Frontal cortex (tissue), 4 donors: ENCODE results near the gene AFF3. TPM values are rescaled to one million over a fixed set of nuclear protein-coding genes. Genes with fewer than 3 reads are reported as not detected.

ENCODE experiments used
- DNase-seq, 2 donors: peaks; one replicate each; pipeline ENCODE4 v3.0.0; 2012; ENCODE audit warnings: low spot score in 2 of 2
- FAIRE-seq: peaks from 2 replicates; lab custom pipeline; 2012; peaks lifted over from hg19 to GRCh38; lab: Jason Lieb, UNC
- total RNA-seq: library from RNA; depleted of rRNA; stranded (reverse); fragments of >200 nt; gene quantifications from one replicate; pipeline ENCODE4 v1.2.3, GENCODE V29; 2014
- donor health status: control.
- donor health status: control.
- donor health status: control.

AFF3 gene
- total RNA-seq, 1 donor from 2014 or later, result 56.7 TPM

DNA sequence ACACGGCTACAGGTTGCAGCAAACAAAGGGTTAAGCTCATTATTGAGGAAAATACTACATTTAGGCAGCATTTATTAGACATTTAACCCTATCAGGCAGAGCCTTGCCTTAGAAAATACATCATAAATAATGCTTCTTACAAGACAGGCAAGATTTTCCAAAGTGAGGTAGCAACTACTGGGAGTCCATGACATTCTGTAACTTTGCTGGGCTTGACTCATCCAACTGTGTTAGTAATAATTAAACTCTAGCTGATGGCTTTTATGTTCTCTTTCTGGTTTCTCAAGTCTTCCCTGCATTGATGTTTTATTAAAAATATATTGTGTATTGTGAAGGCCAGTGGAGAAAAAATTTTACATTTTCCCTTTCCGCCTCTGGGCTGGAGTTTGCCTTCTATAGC lies 291.3 kb downstream of the AFF3 start:
- FAIRE-seq, result no peak
- DNase-seq, result no peak

DNA sequence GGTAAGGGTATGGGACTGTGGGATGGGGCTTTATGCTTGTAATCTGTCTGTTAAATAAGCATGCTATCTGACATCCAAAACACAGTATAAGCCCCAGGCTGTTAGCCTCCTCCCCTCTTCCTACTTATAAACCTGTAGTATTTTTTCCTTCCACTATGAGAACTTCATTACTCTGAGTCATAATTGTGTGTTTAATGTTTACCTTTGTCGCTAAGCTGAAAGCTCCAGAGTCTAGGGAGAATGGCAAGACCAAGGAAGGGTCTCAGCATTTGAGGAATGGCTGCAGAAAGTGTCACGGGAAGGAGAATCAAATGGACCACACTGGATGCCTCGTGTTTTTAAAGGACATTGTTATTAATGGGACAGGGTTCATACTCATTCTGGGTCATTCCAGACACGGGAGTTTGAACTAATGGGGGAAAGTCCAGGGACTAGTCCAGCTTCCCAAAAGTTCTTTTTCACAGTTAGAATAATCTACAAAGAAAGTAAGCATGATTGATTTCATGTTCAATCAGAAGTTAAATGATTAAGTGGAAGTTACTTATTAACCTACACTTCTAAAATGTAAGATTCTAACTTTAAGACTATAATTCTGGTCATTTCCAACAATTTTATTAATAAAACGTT lies 292.2 kb downstream of the AFF3 start:
- FAIRE-seq (no peak), DNase-seq (no peak)

DNA sequence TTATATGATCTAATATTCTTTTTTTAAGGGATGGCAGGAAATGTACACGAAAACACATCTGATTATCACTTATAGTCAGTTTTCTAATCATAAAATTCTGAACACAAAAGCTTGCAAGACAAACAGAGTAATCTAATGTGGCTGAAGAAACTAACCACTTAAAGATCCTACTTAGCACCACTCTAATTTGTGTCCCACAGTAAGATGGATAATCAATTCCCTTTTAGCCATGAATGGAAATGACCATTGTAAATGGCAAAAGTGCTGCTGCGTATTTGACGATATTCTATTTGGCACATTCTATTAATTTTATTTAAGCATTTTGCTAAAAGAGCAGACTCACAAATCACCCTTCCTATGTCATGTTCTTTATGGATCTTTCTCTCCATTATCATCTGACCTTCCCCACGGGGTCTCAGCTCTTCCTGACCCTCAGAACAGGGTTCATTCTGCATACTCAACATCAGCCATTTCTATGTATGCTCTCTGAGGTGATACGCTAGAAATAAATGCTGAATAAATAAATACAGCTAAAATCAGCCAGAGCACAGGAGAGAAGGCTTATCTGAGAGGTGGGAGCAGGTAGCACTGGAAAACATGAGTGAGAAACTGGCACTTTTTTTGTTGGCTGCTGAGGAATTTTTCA lies 295.8 kb downstream of the AFF3 start:
- FAIRE-seq (no peak), DNase-seq (no peak)

DNA sequence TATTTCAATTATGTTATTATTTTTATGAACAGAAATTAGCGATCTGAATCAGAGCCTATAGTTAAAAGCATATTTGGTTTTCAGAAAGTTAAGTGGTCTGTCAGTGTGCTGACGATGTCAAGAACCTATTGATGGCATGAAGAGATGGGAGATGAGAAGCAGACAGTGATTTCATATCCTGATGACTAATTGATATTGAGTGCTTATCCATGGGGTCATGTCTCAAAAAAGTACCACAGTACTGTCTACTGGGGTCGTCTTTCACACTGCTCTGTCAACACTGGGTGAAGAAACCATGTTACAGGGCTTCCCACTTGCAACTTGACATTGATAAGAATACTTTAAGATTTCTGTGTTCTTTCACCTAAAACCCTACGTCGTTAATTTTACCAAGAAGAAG lies 297.1 kb downstream of the AFF3 start:
- no peak for DNase-seq
- no peak for FAIRE-seq

DNA sequence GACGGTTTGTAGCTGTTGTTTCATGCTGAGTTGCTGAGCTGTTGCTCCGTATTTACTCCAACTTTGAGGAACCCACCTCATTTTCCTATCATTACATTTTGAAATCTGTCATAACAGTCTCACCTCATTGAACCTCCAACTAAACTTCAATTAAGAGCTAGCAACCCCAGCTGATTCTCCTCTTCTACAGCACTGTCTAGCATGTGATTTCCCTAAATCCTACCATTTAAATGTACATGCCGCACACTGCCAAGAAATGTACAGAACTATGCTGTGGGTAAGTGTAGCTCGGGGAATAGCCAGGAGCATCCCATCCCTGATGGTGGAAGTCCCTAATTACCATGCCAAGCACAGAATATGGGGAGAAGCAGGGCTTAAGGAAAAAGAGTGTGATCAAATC lies 299.9 kb downstream of the AFF3 start:
- no peak for DNase-seq
- no peak for FAIRE-seq

DNA sequence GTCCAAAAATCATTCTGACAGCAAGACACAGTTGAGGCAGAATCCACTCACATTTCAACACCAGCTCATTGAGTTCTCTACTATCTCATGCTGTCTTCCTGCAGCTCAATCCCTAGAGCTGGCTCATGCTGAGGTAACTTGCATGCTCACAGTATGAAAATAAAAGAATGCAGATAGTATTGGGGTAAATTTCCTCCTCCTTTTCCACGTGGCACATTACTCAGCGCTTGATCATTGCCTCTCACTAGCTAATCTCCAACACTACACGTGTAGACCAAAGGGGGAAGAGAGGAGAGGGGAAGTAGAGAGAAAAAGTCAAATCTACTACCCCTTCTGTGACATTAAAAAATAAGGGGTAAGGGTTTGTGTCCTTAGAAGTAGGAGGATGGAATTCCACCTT lies 300.6 kb downstream of the AFF3 start:
- DNase-seq (no peak), FAIRE-seq (no peak)

DNA sequence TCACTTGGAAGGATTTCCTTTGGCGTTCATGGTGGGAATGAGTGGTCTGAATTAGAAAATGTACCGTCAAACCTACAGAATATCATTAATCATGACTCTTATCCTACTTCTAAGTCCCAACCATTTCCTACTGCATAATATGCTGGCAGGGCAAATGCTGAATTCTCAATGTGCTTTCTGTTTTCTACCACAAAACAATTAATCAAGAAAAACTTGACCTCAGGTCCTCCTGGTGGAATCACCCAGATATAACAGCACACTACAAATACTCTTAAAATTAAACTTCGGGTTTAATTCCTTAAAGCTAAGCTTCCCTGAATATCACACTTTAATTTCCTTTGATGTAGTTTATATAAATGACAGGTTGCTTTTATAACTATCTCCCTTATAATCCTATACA lies 301.6 kb downstream of the AFF3 start:
- DNase-seq (no peak), FAIRE-seq (no peak)

DNA sequence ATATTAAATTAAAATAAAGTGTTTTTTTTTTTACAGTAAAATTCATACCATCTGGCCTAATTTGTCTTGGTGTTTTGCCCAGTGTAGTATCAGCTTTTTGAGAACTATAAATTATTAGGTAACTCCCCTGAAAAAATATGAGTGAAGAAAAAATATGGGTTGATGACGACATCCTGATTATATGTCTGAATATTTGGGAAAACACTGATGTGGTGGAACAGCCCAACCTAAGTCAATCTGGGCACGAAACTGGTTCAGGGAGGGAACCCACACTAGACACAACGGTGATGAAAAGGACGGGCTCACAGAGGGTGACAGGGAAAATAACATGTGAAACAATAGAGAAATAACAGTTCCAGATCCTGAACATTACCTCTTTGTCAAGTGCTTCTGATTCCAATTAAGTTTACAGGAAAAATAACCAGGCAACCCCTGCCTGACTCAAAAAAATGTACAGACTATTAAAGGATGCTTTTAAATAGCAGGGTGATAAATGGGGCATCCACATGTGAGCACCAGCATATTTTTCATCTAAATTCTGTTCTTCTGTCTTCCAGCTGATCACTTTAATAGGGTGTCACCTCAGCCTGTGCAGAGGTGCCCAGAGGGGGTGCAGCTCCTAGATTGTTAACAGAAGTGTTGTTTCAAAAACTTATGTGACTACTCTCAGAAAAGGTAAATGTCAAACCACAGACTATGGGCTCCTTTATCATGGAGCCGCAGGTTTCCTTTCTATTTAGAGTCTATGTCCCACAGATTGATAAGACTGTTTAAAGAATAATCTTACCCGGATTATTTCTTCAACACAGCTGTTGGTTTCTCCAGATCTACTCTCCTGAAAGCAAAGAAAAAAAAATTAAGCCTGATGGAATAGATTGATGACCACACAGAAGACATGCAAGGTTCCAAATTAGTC lies 305.4 kb downstream of the AFF3 start:
- DNase-seq (no peak), FAIRE-seq (no peak)

DNA sequence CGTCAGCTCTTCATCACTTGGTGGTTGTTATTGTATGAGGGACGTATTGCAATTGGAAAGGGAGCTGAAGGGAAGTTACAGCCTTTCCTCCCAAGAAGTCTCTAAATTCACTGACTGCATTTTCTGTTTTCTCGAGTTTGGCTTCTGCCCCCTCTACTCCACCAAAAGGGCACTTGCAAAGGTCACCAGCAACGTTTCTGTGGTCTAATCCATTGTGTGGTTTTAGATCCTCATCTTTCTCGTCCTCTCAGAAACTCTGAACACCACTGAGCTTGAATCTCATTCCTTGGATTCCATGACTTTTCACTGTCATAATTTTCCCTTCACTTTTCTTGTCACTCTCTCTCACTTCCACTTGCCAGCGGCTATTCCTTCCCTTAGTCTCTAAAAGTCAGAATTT lies 308.0 kb downstream of the AFF3 start:
- no peak for FAIRE-seq
- no peak for DNase-seq

DNA sequence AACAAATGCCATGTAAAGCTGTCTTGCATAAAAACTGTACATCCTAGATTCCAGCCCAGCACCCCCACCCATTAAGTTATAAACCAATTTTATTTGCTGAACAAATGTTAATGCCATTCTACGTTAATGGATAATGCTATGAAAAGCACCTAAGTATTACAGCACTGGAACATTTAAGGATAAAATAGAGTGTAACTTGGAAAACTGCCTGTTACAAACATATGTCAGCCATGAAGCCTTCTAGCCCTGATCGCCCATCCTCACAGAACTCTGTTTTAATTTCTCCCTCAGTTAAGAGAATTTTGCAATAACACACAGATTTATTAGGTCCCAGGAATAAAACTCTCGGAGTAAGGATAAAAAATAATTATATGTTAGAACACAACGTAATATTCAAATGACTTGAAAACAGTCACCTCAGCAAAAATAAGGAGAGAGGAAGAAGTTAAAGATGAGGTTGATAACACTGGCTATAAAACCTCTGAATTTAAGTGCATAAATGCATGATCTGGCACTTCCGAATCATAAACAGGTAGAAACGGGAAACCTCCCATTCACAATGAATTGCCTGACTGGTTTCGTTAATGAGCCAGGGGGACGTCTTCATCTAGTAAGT lies 308.7 kb downstream of the AFF3 start:
- DNase-seq, result no peak
- no peak for FAIRE-seq

DNA sequence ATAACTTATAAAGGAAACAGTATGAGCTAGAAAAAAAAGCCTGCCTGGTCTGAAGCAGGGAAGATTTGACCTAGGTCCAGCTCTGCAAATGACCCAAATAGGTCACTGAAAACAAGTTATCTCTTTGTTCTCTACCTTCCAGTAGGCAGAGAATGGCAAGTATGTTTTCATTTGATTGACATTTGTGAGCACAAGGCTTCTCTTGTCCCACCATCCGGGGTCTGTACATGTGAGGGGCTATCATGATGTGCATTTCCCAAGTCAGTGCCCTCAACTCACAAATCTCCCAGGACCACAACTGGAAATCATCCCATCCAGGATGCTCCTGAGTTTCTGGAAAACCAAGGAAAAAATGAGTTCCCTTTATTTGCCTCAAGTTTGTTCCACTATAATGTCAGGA lies 309.5 kb downstream of the AFF3 start:
- DNase-seq (no peak), FAIRE-seq (no peak)

DNA sequence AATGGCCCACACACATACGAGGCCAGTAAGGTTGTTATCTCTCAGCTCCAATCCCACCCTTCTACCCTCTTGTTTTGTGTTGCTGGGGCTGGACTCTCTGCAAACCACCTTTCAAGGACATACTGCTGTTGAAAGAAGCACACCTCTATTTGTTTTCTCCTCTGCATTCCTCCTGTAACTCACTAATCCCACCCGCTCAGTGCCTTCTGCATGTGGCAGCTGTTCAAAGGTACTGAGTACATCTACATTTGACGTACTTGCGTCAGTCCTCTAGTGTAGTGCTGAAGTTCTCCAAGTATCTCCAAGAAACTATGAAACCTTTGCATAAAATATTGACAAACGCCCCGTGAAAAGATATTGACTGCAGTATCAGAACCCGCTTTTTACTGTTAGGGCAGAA lies 310.6 kb downstream of the AFF3 start:
- DNase-seq (no peak), FAIRE-seq (no peak)

DNA sequence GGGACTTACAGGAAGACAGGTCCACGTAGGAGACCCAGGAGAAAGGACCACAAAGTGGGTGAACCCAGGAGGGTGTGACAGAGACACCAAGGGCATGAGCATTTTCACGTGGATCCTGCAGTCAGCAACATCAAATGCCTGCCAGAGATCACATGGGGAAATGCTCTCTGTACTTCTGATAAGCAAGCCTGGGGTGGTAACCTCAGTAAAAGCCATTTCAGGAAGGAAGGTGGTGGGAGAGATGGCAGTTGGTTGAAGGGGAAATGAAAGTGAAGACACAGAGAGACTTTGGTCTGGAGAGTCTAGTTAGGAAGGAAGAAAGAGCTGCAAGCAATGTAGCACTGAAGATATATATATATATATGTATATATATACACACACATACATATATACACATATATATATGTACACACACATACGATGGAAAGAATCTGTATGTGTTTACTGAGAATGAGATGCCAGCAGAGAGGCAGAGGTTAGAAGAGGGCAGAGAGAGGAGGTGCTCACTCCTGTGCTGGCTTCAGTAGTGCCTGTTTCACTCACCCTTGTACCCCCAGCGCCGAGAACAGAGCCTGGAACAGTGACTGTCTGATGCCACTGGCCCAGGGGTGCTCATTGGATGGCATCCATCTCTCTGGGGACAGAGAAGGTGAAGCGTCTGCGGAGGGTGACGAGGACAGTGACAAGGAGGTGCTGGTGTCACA lies 314.9 kb downstream of the AFF3 start:
- FAIRE-seq (no peak), DNase-seq (no peak)

DNA sequence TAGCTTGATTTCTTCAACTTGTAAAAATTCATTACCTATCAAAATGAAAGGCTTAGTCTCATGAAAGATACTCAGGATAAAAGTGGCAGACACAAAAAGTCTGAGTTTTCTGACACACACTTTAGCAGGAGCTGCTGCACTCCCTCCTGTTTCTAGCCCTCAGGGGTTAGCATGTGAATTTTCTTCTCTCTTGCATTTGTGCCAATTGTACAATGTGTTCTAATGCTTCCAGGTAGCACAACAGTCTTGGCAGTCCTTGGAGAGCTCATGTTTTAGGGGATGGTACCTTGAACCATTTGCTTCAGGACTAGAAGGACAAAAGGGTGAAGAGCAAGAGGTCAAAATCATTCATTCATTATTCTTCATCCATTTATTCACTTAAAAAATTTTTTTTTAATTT lies 316.8 kb downstream of the AFF3 start:
- no peak for FAIRE-seq

DNA sequence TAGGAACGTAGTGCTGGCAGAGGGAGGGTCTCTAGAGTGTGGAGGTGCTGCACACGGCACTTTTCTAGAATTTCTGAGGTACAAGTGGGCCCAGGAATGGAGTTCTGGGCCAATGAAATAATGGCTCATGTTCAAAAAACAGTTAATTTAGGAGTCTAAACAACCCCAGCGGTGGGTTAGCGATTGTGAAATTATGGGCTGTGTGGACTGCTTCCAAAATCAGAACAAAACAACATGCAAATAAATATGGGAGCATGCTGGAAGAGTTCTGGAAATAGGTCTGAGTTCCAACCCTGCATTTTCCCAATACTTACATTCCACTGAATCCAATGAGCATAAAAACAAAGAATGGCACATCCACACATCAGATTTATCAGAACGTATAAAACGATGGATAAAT lies 317.6 kb downstream of the AFF3 start:
- FAIRE-seq (no peak), DNase-seq (no peak)

More for the DNA sequence above, 316.8 kb downstream of the AFF3 start:
- no peak for DNase-seq

DNA sequence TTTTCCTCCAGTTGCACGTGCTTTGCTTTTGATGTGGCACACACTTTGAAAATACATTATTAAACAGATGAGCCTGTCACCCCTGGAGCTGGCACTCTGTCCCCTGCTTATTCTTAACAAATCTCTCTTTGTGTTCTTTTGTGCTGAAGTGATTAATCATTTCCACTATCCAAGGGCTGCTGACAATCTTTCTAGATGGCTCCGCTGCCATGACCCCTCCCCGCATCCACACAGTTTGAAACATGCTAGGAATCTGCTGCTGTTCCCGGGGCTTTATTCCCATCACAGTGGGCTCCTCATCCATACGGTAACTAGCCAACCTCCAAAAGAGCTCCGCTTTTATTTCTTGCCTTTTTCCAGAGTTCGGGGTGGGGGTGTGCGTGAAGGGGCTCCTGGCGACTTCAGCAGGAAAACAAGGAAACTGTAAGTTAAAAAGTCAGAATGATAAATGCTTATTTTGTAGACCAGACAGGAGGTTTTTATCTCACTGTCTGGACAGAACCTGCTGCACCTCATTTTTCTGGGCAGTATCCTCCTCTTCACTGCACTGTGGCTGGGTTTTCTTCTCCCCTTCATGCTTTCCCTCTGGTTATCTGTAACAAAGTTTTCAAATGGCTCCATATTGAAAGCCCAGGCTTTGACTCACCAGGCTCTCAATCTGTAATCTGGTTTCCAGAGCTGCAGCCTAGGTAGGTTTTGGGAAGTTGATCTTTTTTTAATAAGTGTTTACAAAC lies 319.7 kb downstream of the AFF3 start:
- DNase-seq (no peak), FAIRE-seq (no peak)

DNA sequence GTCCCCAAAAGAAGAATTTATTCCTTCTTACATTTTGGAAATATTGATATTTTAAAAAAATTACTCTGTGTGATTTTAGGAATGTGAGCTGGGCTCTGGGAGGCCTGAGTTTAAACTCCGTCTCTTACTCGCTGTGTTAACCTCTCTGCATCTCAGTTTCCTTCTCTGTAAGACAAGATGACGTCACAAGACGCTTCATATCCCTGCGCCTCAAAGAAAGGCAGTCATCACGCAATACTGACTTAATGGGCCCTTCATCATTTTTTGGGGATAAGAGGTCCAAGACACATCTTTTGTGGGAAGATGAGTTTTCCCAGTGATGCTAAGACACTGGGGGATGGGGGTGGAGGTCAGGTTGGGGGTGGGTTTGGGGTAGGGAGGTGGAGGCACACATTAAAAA lies 320.4 kb downstream of the AFF3 start:
- no peak for FAIRE-seq
- DNase-seq, result no peak

DNA sequence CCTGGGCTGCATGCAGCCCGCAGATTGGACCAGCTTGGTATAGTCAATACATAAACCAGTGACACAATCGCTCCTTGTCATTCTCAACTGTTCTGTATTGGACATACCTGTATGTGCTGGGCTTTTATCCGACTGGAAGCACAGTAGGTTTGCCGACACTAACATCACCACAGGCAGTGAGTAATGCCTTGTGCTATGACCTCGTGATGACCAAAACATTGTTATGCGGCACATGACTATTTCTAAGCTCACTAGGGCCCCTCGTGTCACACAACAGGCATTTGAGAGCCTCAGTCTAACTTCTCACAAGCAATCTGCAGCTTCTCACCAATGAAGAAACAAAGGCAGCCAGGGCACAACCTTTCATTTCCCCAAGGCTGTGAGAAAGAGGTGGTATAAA lies 320.8 kb downstream of the AFF3 start:
- FAIRE-seq (no peak), DNase-seq (no peak)

DNA sequence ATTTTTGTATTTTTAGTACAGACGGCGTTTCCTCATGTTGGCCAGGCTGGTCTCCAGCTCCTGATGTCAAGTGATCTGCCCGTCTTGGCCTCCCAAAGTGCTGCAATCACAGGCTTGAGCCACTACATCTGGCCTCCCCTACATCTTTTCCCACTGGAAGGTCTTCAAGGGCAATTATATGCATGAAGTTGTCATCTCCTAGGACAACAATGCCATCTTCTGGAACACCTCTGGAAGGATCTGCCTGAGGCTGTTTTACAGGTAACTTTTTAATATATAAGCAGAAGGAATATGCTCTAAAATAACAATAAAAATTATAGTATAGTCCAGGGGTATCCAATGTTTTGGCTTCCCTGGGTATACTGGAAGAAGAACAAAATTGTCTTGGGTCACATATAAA lies 321.4 kb downstream of the AFF3 start:
- DNase-seq (no peak), FAIRE-seq (no peak)
